Heart left ventricle (tissue), 16 donors: ENCODE measurements around the gene PCED1B. TPM values are rescaled to one million over a fixed set of nuclear protein-coding genes. Genes with fewer than 3 reads are reported as not detected.
"Not testable (repeated sequence)": the region's sequence is repeated elsewhere in the genome, so short reads cannot be mapped to it uniquely, and the experiment has no call there.

Source experiments
- ATAC-seq, 4 donors: fragments of 200-7000 bp; cut with Tn5 transposase; one replicate each; pipeline ENCODE4 v1.9.1; 2020 to 2022; ENCODE audit warnings: moderate library complexity in 4 of 4, mild to moderate bottlenecking in 3 of 4, moderate number of reproducible peaks in 1 of 4
- DNase-seq, 5 donors: peaks; one replicate each; pipeline ENCODE4 v3.0.0-alpha.2; 2020
- H3K27ac ChIP-seq, 12 donors: fragments of 200-600 bp; sonication (generic) in 4 of 12; one replicate each; pipeline versions ENCODE4 v1.5.0 to v1.8.0; 2016 to 2022; ENCODE audit warnings: mild to moderate bottlenecking in 2 of 12
- H3K27me3 ChIP-seq, 9 donors: fragments of 200-600 bp; sonication (generic) in 2 of 9; one replicate each; pipeline versions ENCODE4 v1.5.1 to v1.8.0; 2016 to 2022; ENCODE audit warnings: mild to moderate bottlenecking in 3 of 9
- H3K36me3 ChIP-seq, 9 donors: fragments of 200-600 bp; sonication (generic) in 2 of 9; one replicate each; pipeline versions ENCODE4 v1.5.0 to v1.8.0; 2018 to 2022; ENCODE audit warnings: mild to moderate bottlenecking in 2 of 9
- H3K4me1 ChIP-seq, 12 donors: fragments of 200-600 bp; sonication (generic) in 4 of 12; one replicate each; pipeline versions ENCODE4 v1.5.0 to v1.8.0; 2016 to 2022; ENCODE audit warnings: mild to moderate bottlenecking in 3 of 12
- H3K4me3 ChIP-seq, 12 donors: fragments of 200-600 bp; sonication (generic) in 4 of 12; one replicate each; pipeline versions ENCODE4 v1.5.0 to v1.8.0; 2017 to 2022; ENCODE audit warnings: mild to moderate bottlenecking in 9 of 12, moderate library complexity in 4 of 12
- H3K9me3 ChIP-seq, 12 donors: fragments of 200-600 bp; sonication (generic) in 4 of 12; one replicate each; pipeline versions ENCODE4 v1.5.0 to v1.8.0; 2016 to 2022; ENCODE audit warnings: mild to moderate bottlenecking in 1 of 12
- POLR2A ChIP-seq, 2 donors: fragments of 450-650 bp; IDR thresholded peaks; one replicate each; pipeline ENCODE4 v1.6.1; 2017; ENCODE audit warnings: antibody characterized with exemption in 2 of 2, mild to moderate bottlenecking in 2 of 2, moderate library complexity in 2 of 2
- WGBS, 4 donors: extraction: QIAGEN DNeasy Blood & Tissue Kit in 2 of 4; methylation state at CpG; one replicate each; pipeline versions ENCODE4 v1.1.5 to v1.1.7; 2013 to 2018; 5-methylcytosine and 5-hydroxymethylcytosine counted together
- intact Hi-C, 10 donors: fragments of 100-400 bp; cut with DNase I; formaldehyde crosslinking; loops; one replicate each; pipeline versions ENCODE4 v1.11.1 to v1.14.2; 2022
- polyA plus RNA-seq, 2 donors: library from polyadenylated mRNA; stranded (reverse); fragments of 200-250 nt; gene quantifications; one replicate each; pipeline ENCODE4 v1.2.3, GENCODE V29; 2013
- total RNA-seq, 9 donors: library from RNA; depleted of rRNA in 2 of 9; stranded (reverse); fragments of >200 nt in 2 of 9; fragmentation: NEBNext Ultra II Directional in 3 of 9; extraction: Animal tissue kit (Norgen Biotek cat#: 25700) in 3 of 9; gene quantifications; one replicate each; pipeline versions ENCODE4 v1.1.0 to v1.2.4, GENCODE V29; 2016 to 2023
- TF ChIP-seq, protein P1 (sequence below), 12 donors: fragments of 200-600 bp; sonication (generic) in 4 of 12; IDR thresholded peaks; one replicate each; pipeline versions ENCODE4 v1.5.0 to v1.8.0; 2018 to 2022; ENCODE audit warnings: antibody characterized with exemption in 12 of 12, mild to moderate bottlenecking in 5 of 12
- donor health status: ischemic (EF 13 %, LVEDD 7.1; RV severe dilation, severe dysfunction).
- donor health status: healthy with polysubstance abuse.
- donor health status: DM: no; HTN: yes; CAD: no.
- donor health status: DM: no; HTN: no; CAD: no.
- donor health status: ischemic (EF 25% LVEDD 6.9; RV normal size, moderate dysfunction).
- donor health status: ischemic (EF 25% LVEDD 5.7; RV mildly dilated, moderate dysfunction).
- donor health status: healthy.
- donor health status: DM: yes; HTN: yes; CAD: no.
- donor health status: ischemic (EF 35%, LVEDD 5.7; RV mildly dilated, moderate dysfunction).
- donor health status: nonischemic (EF 11% LVEDD 7.7; RV severe dilation, severe dysfunction).
- donor health status: DM: yes; HTN: yes; CAD: no.
- donor health status: PGD.
- donor health status: ischemic (EF 29% LVEDD 5.4; RV normal size, mild dysfunction).
- donor health status: nonischemic (EF 23%, LVEDD 6.1; RV moderate dilation, normal function).

The PCED1B gene
- total and polyA plus RNA-seq, 11 donors: 0.39 to 9.5 (median 0.72) TPM; not detected in 2

DNA sequence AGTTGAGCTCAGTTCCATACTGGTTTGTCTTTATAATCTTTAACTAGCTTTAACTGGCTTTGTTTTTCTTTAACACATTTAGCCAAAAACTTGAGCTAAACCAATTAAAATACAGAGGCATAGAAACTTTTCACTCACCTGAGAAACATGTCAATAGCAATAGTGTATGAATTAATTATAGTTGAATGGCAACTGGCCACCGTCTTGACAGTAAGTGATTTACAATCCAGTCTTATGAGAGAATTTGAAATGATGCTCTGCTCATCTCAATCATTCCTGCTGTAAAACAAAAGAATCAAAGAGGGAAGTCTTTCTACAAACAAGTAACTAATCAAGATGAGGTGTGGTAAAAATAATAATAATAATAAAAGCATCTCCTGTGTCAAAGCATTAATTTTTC lies 86.9 kb downstream of the PCED1B start:
- no peaks in the 10 kb centered on the region for H3K27me3 ChIP-seq
- ATAC-seq: no peak
- H3K36me3 ChIP-seq: no peaks in the 10 kb centered on the region
- TF ChIP-seq POLR2A (IDR thresholded peaks at IDR 0.05): no peak
- TF ChIP-seq, protein P1, sequence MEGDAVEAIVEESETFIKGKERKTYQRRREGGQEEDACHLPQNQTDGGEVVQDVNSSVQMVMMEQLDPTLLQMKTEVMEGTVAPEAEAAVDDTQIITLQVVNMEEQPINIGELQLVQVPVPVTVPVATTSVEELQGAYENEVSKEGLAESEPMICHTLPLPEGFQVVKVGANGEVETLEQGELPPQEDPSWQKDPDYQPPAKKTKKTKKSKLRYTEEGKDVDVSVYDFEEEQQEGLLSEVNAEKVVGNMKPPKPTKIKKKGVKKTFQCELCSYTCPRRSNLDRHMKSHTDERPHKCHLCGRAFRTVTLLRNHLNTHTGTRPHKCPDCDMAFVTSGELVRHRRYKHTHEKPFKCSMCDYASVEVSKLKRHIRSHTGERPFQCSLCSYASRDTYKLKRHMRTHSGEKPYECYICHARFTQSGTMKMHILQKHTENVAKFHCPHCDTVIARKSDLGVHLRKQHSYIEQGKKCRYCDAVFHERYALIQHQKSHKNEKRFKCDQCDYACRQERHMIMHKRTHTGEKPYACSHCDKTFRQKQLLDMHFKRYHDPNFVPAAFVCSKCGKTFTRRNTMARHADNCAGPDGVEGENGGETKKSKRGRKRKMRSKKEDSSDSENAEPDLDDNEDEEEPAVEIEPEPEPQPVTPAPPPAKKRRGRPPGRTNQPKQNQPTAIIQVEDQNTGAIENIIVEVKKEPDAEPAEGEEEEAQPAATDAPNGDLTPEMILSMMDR (IDR thresholded peaks at IDR 0.05): no peak
- no peak for DNase-seq
- H3K27ac ChIP-seq: no peak overlapping the region
- H3K9me3 ChIP-seq: peaks cover 0 to 21% (median 2%) of the 10 kb centered on the region in 12 donors
- no peaks in the 10 kb centered on the region for H3K4me1 ChIP-seq
- intact Hi-C loops: no loop called here
- 0 to 86% (median 37%) methylated on average over 1 of the region's 1 CpG for WGBS, 4 donors
- no peak overlapping the region for H3K4me3 ChIP-seq

GRCh38 chr12:47170281-47170680 lies 90.9 kb downstream of the PCED1B start:
- H3K9me3 ChIP-seq: peaks cover 0 to 18% (median 2%) of the 10 kb centered on the region in 12 donors
- WGBS, 4 donors: 90 to 98% (median 93%) methylated on average over 16 of the region's 16 CpGs
- ATAC-seq, H3K36me3 ChIP-seq, H3K4me1 ChIP-seq, intact Hi-C loops, H3K27me3 ChIP-seq, H3K27ac ChIP-seq, H3K4me3 ChIP-seq, DNase-seq: not testable (repeated sequence)

DNA sequence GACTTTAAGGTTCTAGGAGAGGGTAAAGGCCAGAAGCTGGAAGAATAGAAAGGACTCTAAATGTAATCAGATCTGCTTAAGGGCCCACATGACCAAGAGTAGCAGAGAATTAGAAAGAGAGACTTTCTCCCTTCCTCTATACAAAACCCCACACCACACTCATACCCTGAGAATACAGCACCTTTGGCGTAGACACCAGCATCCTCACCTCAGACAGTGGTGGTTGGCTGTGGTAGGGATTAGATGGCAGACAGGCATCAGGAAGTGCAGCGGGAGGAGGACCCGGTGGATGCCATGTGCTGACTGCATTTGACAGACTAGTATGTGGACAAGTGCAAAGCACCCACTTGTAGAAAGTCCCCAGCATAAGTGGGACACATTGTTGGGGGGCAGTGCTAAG lies 98.6 kb downstream of the PCED1B start:
- H3K9me3 ChIP-seq: no peaks in the 10 kb centered on the region
- H3K36me3 ChIP-seq: peaks cover 0 to 4% (median 0%) of the 10 kb centered on the region in 9 donors
- no peaks in the 10 kb centered on the region for H3K27me3 ChIP-seq
- H3K27ac ChIP-seq: no peak overlapping the region
- intact Hi-C loops: no loop called here
- no peaks in the 10 kb centered on the region for H3K4me1 ChIP-seq
- DNase-seq: no peak
- no peak overlapping the region for H3K4me3 ChIP-seq
- no peak for ATAC-seq
- WGBS, 4 donors: 87 to 93% (median 91%) methylated on average over 3 of the region's 3 CpGs
- TF ChIP-seq, protein P1 (IDR thresholded peaks at IDR 0.05): no peak
- no peak for TF ChIP-seq POLR2A (IDR thresholded peaks at IDR 0.05)

GRCh38 chr12:47182164-47182938 lies 102.9 kb downstream of the PCED1B start:
- ATAC-seq, H3K36me3 ChIP-seq, intact Hi-C loops, H3K9me3 ChIP-seq, H3K27me3 ChIP-seq, DNase-seq, H3K27ac ChIP-seq, H3K4me1 ChIP-seq, H3K4me3 ChIP-seq: not testable (repeated sequence)
- WGBS, 4 donors: 90 to 93% (median 90%) methylated on average over 11 of the region's 11 CpGs

- no peak for ATAC-seq
- no peak overlapping the region for H3K4me3 ChIP-seq
- no peaks in the 10 kb centered on the region for H3K27me3 ChIP-seq
- TF ChIP-seq POLR2A (IDR thresholded peaks at IDR 0.05): no peak
- TF ChIP-seq, protein P1 (IDR thresholded peaks at IDR 0.05): no peak
- WGBS, 4 donors: 76 to 82% (median 77%) methylated on average over 3 of the region's 3 CpGs
- intact Hi-C loops: no loop called here
- H3K9me3 ChIP-seq: no peaks in the 10 kb centered on the region
- H3K27ac ChIP-seq: no peak overlapping the region
- no peak for DNase-seq
- peaks cover 0 to 10% (median under 1%) of the 10 kb centered on the region in 12 donors for H3K4me1 ChIP-seq
- H3K36me3 ChIP-seq: no peaks in the 10 kb centered on the region
These were observed 104.8 kb downstream of the PCED1B start for GRCh38 chr12:47184229-47184628.
